TTC549 (cell line): Measurements from ENCODE around the gene ARHGAP4.

Experiments
- FAIRE-seq: peaks from 2 replicates; lab custom pipeline; 2012; peaks lifted over from hg19 to GRCh38; lab: Jason Lieb, UNC

The ARHGAP4 gene

GRCh38 chrX:153963546-153963945 is 37.5 kb upstream of the ARHGAP4 start:
- no peak for FAIRE-seq

- FAIRE-seq, result no peak
Observed at GRCh38 chrX:153961292-153961691, 35.2 kb upstream of the ARHGAP4 start.

GRCh38 chrX:153960786-153961185 is 34.7 kb upstream of the ARHGAP4 start:
- FAIRE-seq, result no peak

GRCh38 chrX:153960077-153960476 is 34.0 kb upstream of the ARHGAP4 start:
- no peak for FAIRE-seq

- no peak for FAIRE-seq
Observed at GRCh38 chrX:153959649-153960048, 33.6 kb upstream of the ARHGAP4 start.

GRCh38 chrX:153958605-153959004 is 32.5 kb upstream of the ARHGAP4 start:
- no peak for FAIRE-seq

- no peak for FAIRE-seq
Observed at GRCh38 chrX:153957224-153957623, 31.2 kb upstream of the ARHGAP4 start.

GRCh38 chrX:153956044-153956907 is 30.2 kb upstream of the ARHGAP4 start:
- no peak for FAIRE-seq

GRCh38 chrX:153955228-153955732 is 29.2 kb upstream of the ARHGAP4 start:
- FAIRE-seq, result no peak

GRCh38 chrX:153954558-153955227 is 28.6 kb upstream of the ARHGAP4 start:
- FAIRE-seq, result no peak

GRCh38 chrX:153953892-153954557 is 28.0 kb upstream of the ARHGAP4 start:
- FAIRE-seq, result no peak

GRCh38 chrX:153953342-153953830 is 27.3 kb upstream of the ARHGAP4 start:
- no peak for FAIRE-seq

- no peak for FAIRE-seq
Observed at GRCh38 chrX:153952373-153953026, 26.4 kb upstream of the ARHGAP4 start.

- FAIRE-seq, result no peak
Observed at GRCh38 chrX:153951683-153952372, 25.8 kb upstream of the ARHGAP4 start.

- no peak for FAIRE-seq
Observed at GRCh38 chrX:153950127-153950526, 24.1 kb upstream of the ARHGAP4 start.

GRCh38 chrX:153948847-153949805 is 23.1 kb upstream of the ARHGAP4 start:
- no peak for FAIRE-seq

- FAIRE-seq, result no peak
Observed at GRCh38 chrX:153948002-153948466, 22.0 kb upstream of the ARHGAP4 start.

- FAIRE-seq, result peak; percentile 84
Observed at GRCh38 chrX:153947009-153947769, 21.1 kb upstream of the ARHGAP4 start.
